Caco-2 (cell line): ENCODE data around the gene ST8SIA4. TPM values are rescaled to one million over a fixed set of nuclear protein-coding genes. Genes with fewer than 3 reads are reported as not detected.

ENCODE experiments used
- BruUV-seq: library from RNA; stranded (reverse); fragments of 400-500 nt; replicated peaks from 2 replicates; lab custom pipeline; 2021; lab: Mats Ljungman, UMichigan
- CTCF ChIA-PET: fragments of 300-600 bp; sonication (Branson Sonifier 250); formaldehyde crosslinking; loops from one replicate; lab custom pipeline; 2022; ENCODE audit warnings: antibody characterized with exemption; lab: Charles Lee
- POLR2A ChIA-PET: fragments of 300-600 bp; sonication (Branson Sonifier 250); formaldehyde crosslinking; loops from one replicate; lab custom pipeline; 2022; ENCODE audit warnings: antibody characterized with exemption; lab: Charles Lee
- DNase-seq, 2 experiments: peaks; one replicate each; pipeline versions ENCODE4 v3.0.0 to v3.0.0-alpha.2; 2020 to 2022
- H3K27me3 ChIP-seq: replicated peaks from 2 replicates; pipeline ENCODE4 v1.6.0; 2011; ENCODE audit warnings: low read length; ENCODE audit not compliant: control insufficient read depth, insufficient read depth
- H3K36me3 ChIP-seq: 2 replicates; pipeline ENCODE4 v1.5.1; 2011; ENCODE audit warnings: low read length; ENCODE audit not compliant: control insufficient read depth, insufficient read depth
- H3K4me1 ChIP-seq: fragments of 250-450 bp; sonication (Bioruptor Pico); 2 replicates; pipeline ENCODE4 v1.5.1; 2020; ENCODE audit warnings: mild to moderate bottlenecking
- H3K4me3 ChIP-seq: 2 replicates; pipeline ENCODE4 v1.5.1; 2011; ENCODE audit warnings: low read depth, mild to moderate bottlenecking, control low read depth, low read length
- H3K9me3 ChIP-seq: fragments of 250-450 bp; sonication (Bioruptor Pico); 2 replicates; pipeline ENCODE4 v1.5.1; 2020; ENCODE audit warnings: mild to moderate bottlenecking, moderate library complexity
- H3K27ac Mint-ChIP-seq: one replicate; pipeline ENCODE4 v1.8.0; 2022; ENCODE audit warnings: mixed read lengths; ENCODE audit not compliant: unreplicated experiment
- H3K27me3 Mint-ChIP-seq: one replicate; pipeline ENCODE4 v1.8.0; 2022; ENCODE audit warnings: mixed read lengths; ENCODE audit not compliant: insufficient read depth, unreplicated experiment
- H3K36me3 Mint-ChIP-seq: one replicate; pipeline ENCODE4 v1.8.0; 2022; ENCODE audit warnings: mild to moderate bottlenecking, mixed read lengths; ENCODE audit not compliant: insufficient read depth, unreplicated experiment
- H3K4me1 Mint-ChIP-seq: one replicate; pipeline ENCODE4 v1.8.0; 2022; ENCODE audit warnings: low read depth, mixed read lengths; ENCODE audit not compliant: unreplicated experiment
- H3K4me3 Mint-ChIP-seq: one replicate; pipeline ENCODE4 v1.8.0; 2022; ENCODE audit warnings: mild to moderate bottlenecking, moderate library complexity, mixed read lengths; ENCODE audit not compliant: unreplicated experiment
- H3K9me3 Mint-ChIP-seq: one replicate; pipeline ENCODE4 v1.8.0; 2022; ENCODE audit warnings: mixed read lengths; ENCODE audit not compliant: unreplicated experiment
- CTCF ChIP-seq, 2 experiments: fragments of 200-600 bp in 1 of 2; IDR thresholded peaks; 1 replicate in 1 of 2; 2 replicates in 1 of 2; pipeline versions ENCODE4 v1.5.1 to v1.8.0; 2011 to 2022; ENCODE audit warnings: antibody characterized with exemption in 1 of 2, control low read depth in 1 of 2, inconsistent platforms in 1 of 2, low read depth in 1 of 2, low read length in 1 of 2, mild to moderate bottlenecking in 1 of 2, moderate library complexity in 1 of 2; ENCODE audit not compliant: insufficient read depth in 1 of 2, severe bottlenecking in 1 of 2, unreplicated experiment in 1 of 2
- intact Hi-C: fragments of 100-400 bp; cut with micrococcal nuclease; formaldehyde crosslinking; loops from one replicate; pipeline ENCODE4 v1.10.0; 2022; ENCODE audit not compliant: unreplicated experiment
- total RNA-seq: library from RNA; stranded (reverse); gene quantifications from 2 replicates; pipeline ENCODE4 v1.2.3, GENCODE V29; 2022

ST8SIA4 gene
- total RNA-seq, 1 experiment from 2014 or later: 0.61 TPM

GRCh38 chr5:100818340-100818739 lies 84.7 kb downstream of the ST8SIA4 start:
- peaks cover 8% of the 10 kb centered on the region for H3K4me1 Mint-ChIP-seq
- DNase-seq: no peak
- intact Hi-C loops: no loop called here
- Histone ChIP-seq H3K4me1 (peaks cover 18% of the 10 kb centered on the region), H3K9me3 (no peaks in the 10 kb centered on the region; the same call in 1 of the 2 replicates), H3K27me3 (no peaks in the 10 kb centered on the region), H3K36me3 (no peaks in the 10 kb centered on the region), H3K4me3 (no peak overlapping the region)
- CTCF ChIA-PET: no interaction called here
- POLR2A ChIA-PET: no interaction called here
- peaks cover 6% of the 10 kb centered on the region for H3K36me3 Mint-ChIP-seq
- TF ChIP-seq CTCF (IDR thresholded peaks at IDR 0.05; ENCODE audit: insufficient read depth in 1 of 2, low read depth in 1 of 2, low read length in 1 of 2, severe bottlenecking in 1 of 2, unreplicated experiment in 1 of 2): no peak
- H3K4me3 Mint-ChIP-seq: no peak overlapping the region
- H3K27ac Mint-ChIP-seq: no peak overlapping the region
- no peaks in the 10 kb centered on the region for H3K9me3 Mint-ChIP-seq
- BruUV-seq: no TSS peak
- no peaks in the 10 kb centered on the region for H3K27me3 Mint-ChIP-seq

GRCh38 chr5:100803397-100803796 lies 99.7 kb downstream of the ST8SIA4 start:
- TF ChIP-seq CTCF (IDR thresholded peaks at IDR 0.05; ENCODE audit: insufficient read depth in 1 of 2, low read depth in 1 of 2, low read length in 1 of 2, severe bottlenecking in 1 of 2, unreplicated experiment in 1 of 2): no peak
- Histone ChIP-seq H3K4me3 (no peak overlapping the region), H3K9me3 (no peaks in the 10 kb centered on the region), H3K27me3 (no peaks in the 10 kb centered on the region), H3K4me1 (no peaks in the 10 kb centered on the region), H3K36me3 (no peaks in the 10 kb centered on the region)
- no peaks in the 10 kb centered on the region for H3K36me3 Mint-ChIP-seq
- no TSS peak for BruUV-seq
- H3K4me1 Mint-ChIP-seq: no peaks in the 10 kb centered on the region
- POLR2A ChIA-PET: no interaction called here
- intact Hi-C loops: no loop called here
- CTCF ChIA-PET: no interaction called here
- no peak overlapping the region for H3K27ac Mint-ChIP-seq
- H3K27me3 Mint-ChIP-seq: no peaks in the 10 kb centered on the region
- H3K4me3 Mint-ChIP-seq: no peak overlapping the region
- H3K9me3 Mint-ChIP-seq: peaks cover 7% of the 10 kb centered on the region
- no peak for DNase-seq

GRCh38 chr5:100802208-100802607 lies 100.9 kb downstream of the ST8SIA4 start:
- POLR2A ChIA-PET: no interaction called here
- Histone ChIP-seq H3K27me3 (no peaks in the 10 kb centered on the region), H3K4me3 (no peak overlapping the region), H3K9me3 (no peaks in the 10 kb centered on the region), H3K36me3 (no peaks in the 10 kb centered on the region), H3K4me1 (no peaks in the 10 kb centered on the region)
- Mint-ChIP-seq H3K27me3 (no peaks in the 10 kb centered on the region), H3K4me3 (no peak overlapping the region), H3K9me3 (peaks cover 7% of the 10 kb centered on the region), H3K27ac (no peak overlapping the region), H3K4me1 (no peaks in the 10 kb centered on the region), H3K36me3 (no peaks in the 10 kb centered on the region)
- no peak for DNase-seq
- intact Hi-C loops: no loop called here
- BruUV-seq: no TSS peak
- no peak for TF ChIP-seq CTCF (IDR thresholded peaks at IDR 0.05; ENCODE audit: insufficient read depth in 1 of 2, low read depth in 1 of 2, low read length in 1 of 2, severe bottlenecking in 1 of 2, unreplicated experiment in 1 of 2)
- CTCF ChIA-PET: no interaction called here
